Left hindlimb (tissue), 1 donor: ENCODE data around the gene MLH1.

ENCODE experiments used
- DNase-seq: peaks from one replicate; pipeline ENCODE4 v3.0.0-alpha.2; 2018

Gene MLH1

GRCh38 chr3:37096288-37096687, 103.0 kb downstream of the MLH1 start:
- no peak for DNase-seq

GRCh38 chr3:37096975-37097374, 103.7 kb downstream of the MLH1 start:
- DNase-seq = no peak

- no peak for DNase-seq
These were observed 104.5 kb downstream of the MLH1 start for GRCh38 chr3:37097776-37098175.

- DNase-seq = no peak
These were observed 105.6 kb downstream of the MLH1 start for GRCh38 chr3:37098884-37099283.

- no peak for DNase-seq
These were observed 106.2 kb downstream of the MLH1 start for GRCh38 chr3:37099469-37099868.

- no peak for DNase-seq
These were observed 107.1 kb downstream of the MLH1 start for GRCh38 chr3:37100411-37100810.
